HUES6 (cell line): ENCODE data around the gene ZSCAN20.

Source experiments
- H3K27ac ChIP-seq: 2 replicates; pipeline ENCODE4 v1.7.0; 2013; ENCODE audit warnings: low read depth, mild to moderate bottlenecking, low read length, inconsistent platforms
- H3K27me3 ChIP-seq: 2 replicates; pipeline ENCODE4 v1.6.1; 2013; ENCODE audit warnings: low read length; ENCODE audit not compliant: control insufficient read depth, insufficient read depth
- H3K36me3 ChIP-seq: 2 replicates; pipeline ENCODE4 v1.6.1; 2013; ENCODE audit warnings: low read length; ENCODE audit not compliant: control insufficient read depth, insufficient read depth
- H3K4me1 ChIP-seq: 2 replicates; pipeline ENCODE4 v1.6.1; 2013; ENCODE audit warnings: low read length; ENCODE audit not compliant: control insufficient read depth, insufficient read depth
- H3K4me3 ChIP-seq: 2 replicates; pipeline ENCODE4 v1.5.1; 2013; ENCODE audit warnings: low read depth, low read length
- H3K9ac ChIP-seq: one replicate; pipeline ENCODE4 v1.6.1; 2013; ENCODE audit warnings: mild to moderate bottlenecking, low read length
- H3K9me3 ChIP-seq: 2 replicates; pipeline ENCODE4 v1.6.1; 2013; ENCODE audit warnings: low read depth, low read length; ENCODE audit not compliant: control insufficient read depth, insufficient read depth

Gene ZSCAN20

DNA sequence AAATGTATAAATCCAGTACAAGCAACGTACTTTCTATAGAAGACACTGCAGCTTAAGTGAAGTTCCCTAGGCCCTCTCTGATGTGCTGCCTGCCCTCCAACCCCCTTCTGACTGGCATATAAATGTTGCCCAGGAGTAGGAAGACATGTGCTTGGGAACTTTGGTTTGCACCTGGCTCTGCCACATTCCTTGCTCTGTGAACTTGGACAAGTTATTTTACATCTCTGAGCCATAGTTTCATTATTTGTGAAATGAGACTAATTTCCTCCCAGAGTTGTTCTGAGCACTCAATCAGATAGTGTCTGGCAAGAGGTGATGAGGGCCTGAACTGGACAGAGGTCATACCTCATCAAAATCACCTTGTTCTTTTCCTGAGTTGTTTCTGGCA, 38.1 kb upstream of the ZSCAN20 start:
- no peak overlapping the region for H3K9ac ChIP-seq
- no peaks in the 10 kb centered on the region for H3K9me3 ChIP-seq
- H3K27me3 ChIP-seq, result peaks cover 20% of the 10 kb centered on the region
- no peaks in the 10 kb centered on the region for H3K36me3 ChIP-seq
- H3K4me1 ChIP-seq, result peaks cover 26% of the 10 kb centered on the region
- H3K4me3 ChIP-seq, result no peak overlapping the region
- H3K27ac ChIP-seq, result no peak overlapping the region

DNA sequence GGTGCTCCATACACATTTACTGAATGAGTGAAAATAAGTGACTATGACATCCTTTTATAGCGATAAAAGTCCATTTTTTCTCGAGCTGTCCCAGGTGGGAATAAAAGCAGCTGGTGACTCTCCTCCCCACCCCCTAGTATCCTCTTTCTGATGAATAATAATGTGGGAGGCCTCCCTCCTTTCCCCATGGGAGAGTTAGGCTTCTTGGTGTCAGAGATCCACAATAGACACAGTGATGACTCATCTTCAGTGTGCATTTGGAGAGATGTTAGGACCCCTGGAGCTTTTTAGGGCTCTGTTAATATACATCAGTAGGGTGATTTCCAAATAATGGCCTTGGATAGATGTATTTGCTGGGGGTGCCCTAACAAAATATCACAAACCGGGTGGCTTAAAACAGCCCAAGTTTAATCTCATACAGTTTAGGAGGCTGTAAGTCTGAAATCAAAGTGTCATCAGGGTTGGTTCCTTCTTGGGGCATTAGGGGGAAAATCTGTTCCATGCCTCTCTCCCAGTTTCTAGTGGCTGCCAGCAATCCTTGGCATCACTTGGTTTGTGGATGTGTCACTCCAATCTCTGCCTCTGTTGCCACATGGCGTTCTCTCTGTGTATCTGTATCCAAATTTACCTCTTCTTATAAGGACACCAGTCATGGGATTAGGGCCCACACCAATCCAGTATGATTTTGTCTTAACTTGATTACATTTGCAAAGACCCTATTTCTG, 37.2 kb upstream of the ZSCAN20 start:
- H3K27me3 ChIP-seq, result peaks cover 11% of the 10 kb centered on the region
- H3K4me3 ChIP-seq, result no peak overlapping the region
- H3K27ac ChIP-seq, result no peak overlapping the region
- H3K36me3 ChIP-seq, result no peaks in the 10 kb centered on the region
- H3K9ac ChIP-seq, result no peak overlapping the region
- no peaks in the 10 kb centered on the region for H3K9me3 ChIP-seq
- peaks cover 24% of the 10 kb centered on the region; the same call in 1 of the 2 replicates for H3K4me1 ChIP-seq

- Histone ChIP-seq H3K9ac (no peak overlapping the region), H3K4me3 (no peak overlapping the region), H3K27me3 (peaks cover 3% of the 10 kb centered on the region; the same call in 1 of the 2 replicates), H3K9me3 (no peaks in the 10 kb centered on the region), H3K4me1 (peaks cover 20% of the 10 kb centered on the region; the same call in 1 of the 2 replicates), H3K36me3 (no peaks in the 10 kb centered on the region), H3K27ac (no peak overlapping the region)
These were observed 35.7 kb upstream of the ZSCAN20 start for GRCh38 chr1:33436557-33437285.

- H3K4me1 ChIP-seq, result peaks cover 22% of the 10 kb centered on the region; the same call in 1 of the 2 replicates
- no peaks in the 10 kb centered on the region for H3K36me3 ChIP-seq
- H3K27ac ChIP-seq, result no peak overlapping the region
- H3K9ac ChIP-seq, result no peak overlapping the region
- no peak overlapping the region for H3K4me3 ChIP-seq
- H3K9me3 ChIP-seq, result no peaks in the 10 kb centered on the region
- no peaks in the 10 kb centered on the region for H3K27me3 ChIP-seq
These were observed 33.9 kb upstream of the ZSCAN20 start for GRCh38 chr1:33438364-33439160.

DNA sequence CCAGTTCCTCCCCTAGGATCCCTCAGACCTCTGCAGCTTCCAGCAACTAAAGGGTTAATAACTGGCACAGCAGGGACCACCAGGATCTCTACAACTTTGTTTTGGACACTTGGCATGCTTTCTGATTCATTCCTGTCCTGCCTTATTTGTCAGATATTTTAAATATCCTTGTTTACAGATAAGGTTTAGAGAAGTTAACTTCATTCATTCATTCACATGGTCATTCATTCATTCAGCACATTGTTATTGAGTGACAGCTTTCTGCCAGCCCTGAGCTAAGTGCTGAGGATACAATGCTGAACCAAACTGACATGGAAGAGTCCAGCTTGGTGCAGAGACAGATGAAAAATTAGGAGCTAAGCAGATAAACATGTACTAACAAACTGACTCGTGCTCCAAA, 32.8 kb upstream of the ZSCAN20 start:
- no peak overlapping the region for H3K9ac ChIP-seq
- H3K36me3 ChIP-seq, result no peaks in the 10 kb centered on the region
- no peaks in the 10 kb centered on the region for H3K27me3 ChIP-seq
- peaks cover 20% of the 10 kb centered on the region; the same call in 1 of the 2 replicates for H3K4me1 ChIP-seq
- H3K9me3 ChIP-seq, result no peaks in the 10 kb centered on the region
- H3K4me3 ChIP-seq, result no peak overlapping the region
- H3K27ac ChIP-seq, result no peak overlapping the region

- Histone ChIP-seq H3K4me3 (no peak overlapping the region), H3K9me3 (no peaks in the 10 kb centered on the region), H3K4me1 (peaks cover 14% of the 10 kb centered on the region; the same call in 1 of the 2 replicates), H3K27me3 (no peaks in the 10 kb centered on the region), H3K9ac (no peak overlapping the region), H3K27ac (no peak overlapping the region), H3K36me3 (no peaks in the 10 kb centered on the region)
These were observed 31.2 kb upstream of the ZSCAN20 start for GRCh38 chr1:33441088-33441745.

DNA sequence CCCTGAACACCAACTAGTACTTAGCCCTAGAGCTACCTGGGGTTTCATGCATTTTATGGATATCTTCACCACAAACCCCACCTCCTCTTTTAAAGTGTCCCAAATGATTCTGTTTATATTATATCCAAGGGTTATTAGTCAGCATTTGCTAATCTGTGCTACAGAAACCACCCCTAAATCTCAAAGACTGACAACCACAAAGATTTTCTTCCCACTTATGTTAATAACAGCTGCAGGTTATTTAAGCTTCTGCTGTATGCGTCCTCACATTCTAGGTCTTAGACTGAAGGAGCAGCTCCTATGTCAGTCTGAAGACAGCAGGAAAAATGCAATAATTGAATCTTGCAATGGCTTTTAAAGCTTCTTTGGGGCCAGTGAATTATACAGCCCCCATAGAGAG, 30.3 kb upstream of the ZSCAN20 start:
- H3K27me3 ChIP-seq, result no peaks in the 10 kb centered on the region
- no peak overlapping the region for H3K9ac ChIP-seq
- no peak overlapping the region for H3K27ac ChIP-seq
- no peak overlapping the region for H3K4me3 ChIP-seq
- no peaks in the 10 kb centered on the region for H3K36me3 ChIP-seq
- no peaks in the 10 kb centered on the region for H3K9me3 ChIP-seq
- peaks cover 14% of the 10 kb centered on the region; the same call in 1 of the 2 replicates for H3K4me1 ChIP-seq

- Histone ChIP-seq H3K9me3 (no peaks in the 10 kb centered on the region), H3K36me3 (no peaks in the 10 kb centered on the region), H3K27ac (no peak overlapping the region), H3K9ac (no peak overlapping the region), H3K4me3 (no peak overlapping the region), H3K27me3 (no peaks in the 10 kb centered on the region; the same call in 1 of the 2 replicates), H3K4me1 (peaks cover 14% of the 10 kb centered on the region; the same call in 1 of the 2 replicates)
These were observed 29.3 kb upstream of the ZSCAN20 start for GRCh38 chr1:33443080-33443704.

DNA sequence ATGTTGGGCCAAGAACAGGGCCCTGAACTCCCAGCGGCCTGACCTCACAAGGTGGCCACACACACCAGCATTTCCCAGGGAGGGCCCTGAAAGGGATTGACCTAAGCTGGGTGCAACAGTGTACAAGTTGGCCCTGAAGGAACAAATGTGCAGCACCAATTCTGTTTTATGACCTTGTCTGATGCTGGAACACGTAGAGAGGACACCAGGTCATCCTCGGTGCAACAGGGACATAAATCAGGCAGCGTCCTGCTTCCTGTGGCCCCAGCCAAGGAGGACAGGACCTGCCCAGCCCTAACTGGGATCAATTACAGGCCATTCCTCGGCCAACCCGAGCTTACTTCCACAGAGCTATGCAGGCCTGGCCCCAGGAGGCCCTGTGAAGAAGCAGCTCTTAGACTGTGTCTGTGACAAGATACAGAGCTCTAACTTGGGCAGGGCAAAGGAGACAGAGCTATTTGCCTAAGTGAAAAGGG, 28.7 kb upstream of the ZSCAN20 start:
- no peaks in the 10 kb centered on the region for H3K9me3 ChIP-seq
- peaks cover 14% of the 10 kb centered on the region; the same call in 1 of the 2 replicates for H3K4me1 ChIP-seq
- H3K27me3 ChIP-seq, result no peaks in the 10 kb centered on the region; the same call in 1 of the 2 replicates
- H3K36me3 ChIP-seq, result no peaks in the 10 kb centered on the region
- H3K27ac ChIP-seq, result no peak overlapping the region
- no peak overlapping the region for H3K4me3 ChIP-seq
- H3K9ac ChIP-seq, result no peak overlapping the region

GRCh38 chr1:33445108-33445507, 27.3 kb upstream of the ZSCAN20 start:
- H3K4me1 ChIP-seq, result peaks cover 7% of the 10 kb centered on the region; the same call in 1 of the 2 replicates

More at GRCh38 chr1:33445108-33445507, 27.3 kb upstream of the ZSCAN20 start:
- H3K27me3 ChIP-seq, result no peaks in the 10 kb centered on the region; the same call in 1 of the 2 replicates
- H3K9ac ChIP-seq, result no peak overlapping the region
- no peak overlapping the region for H3K27ac ChIP-seq
- no peak overlapping the region for H3K4me3 ChIP-seq
- H3K9me3 ChIP-seq, result no peaks in the 10 kb centered on the region
- no peaks in the 10 kb centered on the region for H3K36me3 ChIP-seq
